RWPE1 (cell line): ENCODE data around the gene KRT83.

ENCODE experiments used
- CTCF ChIA-PET: fragments of 350-600 bp; sonication (Branson Sonifier 250); formaldehyde crosslinking; extraction: SDS; loops from one replicate; lab custom pipeline; 2021; lab: Yijun Ruan, JAX
- POLR2A ChIA-PET: fragments of 400-600 bp; formaldehyde crosslinking; extraction: SDS; loops from one replicate; lab custom pipeline; 2020; ENCODE audit warnings: antibody characterized with exemption; ENCODE audit not compliant: low non-redundant PET; lab: Yijun Ruan, JAX
- DNase-seq: peaks from one replicate; pipeline ENCODE4 v3.0.0; 2012; ENCODE audit warnings: low spot score
- H3K27ac ChIP-seq: fragments of 450-650 bp; 2 replicates; pipeline ENCODE4 v1.5.1; 2017
- TF ChIP-seq, protein P1 (sequence below): fragments of 450-650 bp; conservative IDR thresholded peaks from 2 replicates; pipeline ENCODE4 v1.5.1; 2017; ENCODE audit warnings: low read depth, mild to moderate bottlenecking

KRT83 gene

DNA sequence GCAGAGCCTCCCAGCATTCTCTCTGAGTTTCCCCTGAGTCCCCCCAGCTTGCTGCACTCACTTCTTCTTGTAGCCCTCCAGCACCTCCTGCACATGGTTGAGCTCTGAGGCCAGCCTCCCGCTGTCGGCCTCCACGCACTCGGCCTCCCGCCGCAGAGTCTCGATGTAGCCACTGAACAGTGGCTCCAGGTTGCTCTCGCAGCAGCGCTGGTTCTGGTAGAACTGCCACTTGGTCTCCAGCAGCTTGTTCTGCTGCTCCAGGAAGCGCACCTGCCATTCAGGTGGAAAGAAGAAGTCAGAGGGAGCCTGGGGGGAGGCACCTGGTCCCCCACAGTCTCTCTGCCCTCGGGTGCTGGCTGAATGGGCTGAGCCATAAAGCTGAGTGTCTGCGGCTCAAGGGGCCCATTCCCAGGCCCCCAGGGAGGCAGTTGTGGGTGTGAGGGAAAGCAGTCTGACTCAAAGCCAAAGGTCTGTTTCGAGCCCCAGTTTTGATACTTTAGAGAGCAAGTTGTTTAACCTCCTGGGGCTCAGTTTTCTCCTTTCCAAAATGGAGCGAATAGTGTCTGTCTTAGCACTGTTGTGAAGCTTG, 43.8 kb upstream of the KRT83 start:
- CTCF ChIA-PET = interaction anchor here (0.5 to 1.0 kb wide), 4 partner anchors 11 to 515 kb away, joined by 3 to 5 read pairs (median 4); no protein-coding TSS in a partner anchor

DNA sequence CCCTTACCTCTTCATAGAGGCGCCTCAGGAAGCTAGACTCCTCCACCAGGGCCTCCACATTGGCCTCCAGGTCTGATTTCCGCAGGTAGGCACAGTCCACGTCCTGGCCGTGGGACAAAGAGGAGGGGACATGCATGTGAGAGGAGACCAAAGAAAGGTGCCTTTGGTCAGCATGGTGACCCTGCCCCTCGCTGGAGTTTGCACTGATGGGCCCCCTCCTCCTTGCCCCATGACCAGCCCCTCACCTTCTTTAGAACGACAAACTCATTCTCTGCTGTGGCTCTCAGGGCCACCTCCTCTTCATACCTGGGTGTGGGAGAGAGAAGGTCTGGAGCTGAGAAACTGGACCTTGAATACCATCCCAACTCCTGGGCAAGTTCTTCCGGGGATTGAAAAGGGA, 42.9 kb upstream of the KRT83 start:
- ChIA-PET POLR2A (no interaction called here), CTCF (interaction anchor here (0.5 to 0.6 kb wide), 2 partner anchors 156 to 617 kb away, joined by 3 to 4 read pairs; no protein-coding TSS in a partner anchor)
- DNase-seq = no peak
- TF ChIP-seq, protein P1, sequence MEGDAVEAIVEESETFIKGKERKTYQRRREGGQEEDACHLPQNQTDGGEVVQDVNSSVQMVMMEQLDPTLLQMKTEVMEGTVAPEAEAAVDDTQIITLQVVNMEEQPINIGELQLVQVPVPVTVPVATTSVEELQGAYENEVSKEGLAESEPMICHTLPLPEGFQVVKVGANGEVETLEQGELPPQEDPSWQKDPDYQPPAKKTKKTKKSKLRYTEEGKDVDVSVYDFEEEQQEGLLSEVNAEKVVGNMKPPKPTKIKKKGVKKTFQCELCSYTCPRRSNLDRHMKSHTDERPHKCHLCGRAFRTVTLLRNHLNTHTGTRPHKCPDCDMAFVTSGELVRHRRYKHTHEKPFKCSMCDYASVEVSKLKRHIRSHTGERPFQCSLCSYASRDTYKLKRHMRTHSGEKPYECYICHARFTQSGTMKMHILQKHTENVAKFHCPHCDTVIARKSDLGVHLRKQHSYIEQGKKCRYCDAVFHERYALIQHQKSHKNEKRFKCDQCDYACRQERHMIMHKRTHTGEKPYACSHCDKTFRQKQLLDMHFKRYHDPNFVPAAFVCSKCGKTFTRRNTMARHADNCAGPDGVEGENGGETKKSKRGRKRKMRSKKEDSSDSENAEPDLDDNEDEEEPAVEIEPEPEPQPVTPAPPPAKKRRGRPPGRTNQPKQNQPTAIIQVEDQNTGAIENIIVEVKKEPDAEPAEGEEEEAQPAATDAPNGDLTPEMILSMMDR = no peak
- no peak overlapping the region for H3K27ac ChIP-seq

More for the DNA sequence above, 43.8 kb upstream of the KRT83 start:
- H3K27ac ChIP-seq = no peak overlapping the region
- TF ChIP-seq, protein P1 = no peak
- POLR2A ChIA-PET = no interaction called here
- no peak for DNase-seq

DNA sequence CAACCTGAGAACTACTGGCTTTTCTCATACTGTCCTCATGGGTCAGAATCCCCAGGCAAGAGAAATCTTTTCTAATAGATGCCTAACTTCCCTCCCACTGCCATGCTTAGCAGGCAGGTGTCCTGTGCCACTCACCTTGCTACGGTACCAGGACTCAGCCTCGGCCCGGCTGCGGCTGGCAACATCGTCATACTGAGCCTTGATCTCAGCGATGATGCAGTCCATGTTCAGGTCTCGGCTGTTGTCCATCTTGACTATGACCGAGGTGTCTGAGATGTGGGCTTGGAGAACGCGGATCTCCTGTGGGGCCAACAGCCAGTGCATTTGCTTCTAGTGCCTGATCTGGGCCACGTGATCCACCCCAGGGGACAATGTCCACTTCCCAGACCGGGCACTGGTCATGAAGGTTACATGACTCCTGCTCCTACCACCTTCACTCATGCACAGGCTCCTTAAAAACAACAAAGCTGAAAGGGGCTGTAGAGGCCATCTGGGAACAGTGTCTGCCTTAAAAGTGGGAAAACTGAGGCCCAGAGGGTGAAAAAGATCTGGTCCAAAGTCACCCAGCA, 42.0 kb upstream of the KRT83 start:
- no peak for DNase-seq
- CTCF ChIA-PET = interaction anchor here (0.5 to 0.6 kb wide), 2 partner anchors 157 to 617 kb away, joined by 3 to 4 read pairs; no protein-coding TSS in a partner anchor
- POLR2A ChIA-PET = no interaction called here
- TF ChIP-seq, protein P1 = no peak
- no peak overlapping the region for H3K27ac ChIP-seq

DNA sequence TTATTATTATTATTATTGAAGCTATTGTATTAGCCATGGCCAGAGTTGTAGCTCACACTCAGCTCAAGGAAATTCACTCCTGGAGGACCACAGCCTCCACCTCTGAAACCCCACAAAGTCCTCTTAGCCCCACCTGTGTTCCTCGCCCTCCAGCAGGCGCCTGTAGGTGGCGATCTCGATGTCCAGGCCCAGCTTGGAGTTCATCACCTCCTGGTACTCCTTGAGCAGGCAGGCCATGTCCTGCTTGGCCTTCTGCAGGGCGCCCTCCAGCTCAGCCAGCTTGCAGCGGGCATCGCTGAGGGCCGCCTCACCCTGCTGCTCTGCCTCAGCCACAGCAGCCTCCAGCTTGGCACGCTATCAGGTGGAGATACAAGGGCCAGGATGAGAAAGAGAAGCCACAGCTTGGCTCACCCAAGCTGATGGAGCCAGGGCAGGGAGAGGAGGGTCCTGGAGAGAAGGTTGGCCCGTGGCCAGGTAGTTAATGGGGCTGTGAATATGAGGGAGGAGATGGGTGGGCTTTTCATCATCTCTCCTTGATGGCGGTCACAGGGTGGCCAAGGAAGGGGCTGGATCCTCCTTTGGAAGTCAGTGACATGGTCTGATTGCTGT, 41.0 kb upstream of the KRT83 start:
- H3K27ac ChIP-seq = no peak overlapping the region
- ChIA-PET POLR2A (no interaction called here), CTCF (interaction anchor here (0.7 to 1.5 kb wide), 4 partner anchors 10 to 485 kb away, joined by 3 to 8 read pairs (median 4); no protein-coding TSS in a partner anchor)
- no peak for DNase-seq
- TF ChIP-seq, protein P1 = no peak

DNA sequence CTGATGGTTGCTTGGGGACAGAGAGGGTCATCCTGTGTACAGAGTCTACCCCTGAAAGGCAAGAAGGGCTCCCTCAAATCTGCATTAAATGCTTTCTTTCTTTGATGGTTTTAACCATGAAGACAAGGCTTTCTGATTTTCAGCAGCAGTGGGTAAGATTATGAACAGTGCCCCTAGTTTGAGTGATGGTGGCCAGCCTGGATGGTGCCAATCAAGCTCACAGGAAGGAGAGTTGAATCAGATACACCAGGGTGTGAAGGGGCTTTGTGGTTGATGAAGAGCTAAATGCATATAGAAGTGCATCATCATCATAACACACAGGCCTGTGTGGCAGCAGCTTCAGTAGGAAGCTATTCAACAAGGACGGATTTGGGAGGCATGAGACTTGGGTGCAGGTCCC, 40.4 kb upstream of the KRT83 start:
- CTCF ChIA-PET = interaction anchor here (1.0 to 1.5 kb wide), 3 partner anchors 11 to 205 kb away, joined by 3 to 8 read pairs (median 5); no protein-coding TSS in a partner anchor
- TF ChIP-seq, protein P1 = no peak
- POLR2A ChIA-PET = no interaction called here
- no peak overlapping the region for H3K27ac ChIP-seq
- no peak for DNase-seq

DNA sequence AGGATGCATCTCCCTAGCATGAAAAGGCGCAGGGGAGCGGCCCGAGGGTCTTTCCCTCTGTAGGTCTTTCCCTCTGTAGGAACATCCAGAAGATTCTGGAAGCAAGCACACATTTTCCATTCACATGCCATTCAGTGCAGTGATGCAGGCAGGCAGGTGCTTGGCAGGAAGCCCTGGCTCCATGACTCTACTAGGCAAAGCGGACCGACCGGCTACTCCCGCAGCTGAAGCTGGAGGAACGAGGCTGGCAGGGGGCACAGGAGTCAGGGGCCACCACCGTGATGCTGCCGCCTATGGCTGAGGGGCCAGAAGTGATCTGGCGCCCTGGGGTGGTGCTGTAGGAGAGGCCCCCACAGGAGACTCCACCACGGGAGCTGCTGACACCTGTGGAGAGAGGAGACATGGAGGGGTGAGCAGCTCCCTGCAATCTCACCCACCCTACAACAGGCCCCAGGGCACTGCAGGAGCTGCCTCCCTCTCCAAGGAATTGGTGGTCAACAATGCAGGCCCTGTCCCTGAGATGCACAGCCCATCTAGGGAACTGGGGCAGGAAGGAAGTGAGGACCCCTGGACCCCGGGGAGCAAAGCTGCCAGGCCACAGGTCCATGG, 39.6 kb upstream of the KRT83 start:
- POLR2A ChIA-PET = no interaction called here
- H3K27ac ChIP-seq = no peak overlapping the region
- DNase-seq = no peak
- TF ChIP-seq, protein P1 = no peak
- CTCF ChIA-PET = interaction anchor here (0.5 to 1.5 kb wide), 4 partner anchors 12 to 519 kb away, joined by 3 to 8 read pairs (median 4); no protein-coding TSS in a partner anchor
